GM12878 (cell line): ENCODE results near the gene C1orf232. TPM values are rescaled to one million over a fixed set of nuclear protein-coding genes. Genes with fewer than 3 reads are reported as not detected.

Experiments
- ATAC-seq: fragments of 200-7000 bp; cut with Tn5 transposase; 3 replicates; pipeline ENCODE4 v1.9.1; 2020; ENCODE audit warnings: mild to moderate bottlenecking, moderate library complexity
- BruUV-seq: library from RNA; stranded (reverse); fragments of 400-500 nt; replicated peaks from 2 replicates; lab custom pipeline; 2021; lab: Mats Ljungman, UMichigan
- CTCF ChIA-PET: fragments of 300-600 bp; sonication (Branson Sonifier 250); formaldehyde crosslinking; extraction: SDS; loops from one replicate; lab custom pipeline; 2021; ENCODE audit warnings: inconsistent platforms; lab: Yijun Ruan, JAX
- POLR2A ChIA-PET: fragments of 350-600 bp; formaldehyde crosslinking; extraction: SDS; loops from one replicate; lab custom pipeline; 2021; ENCODE audit warnings: inconsistent platforms; lab: Charles Lee
- RAD21 ChIA-PET: fragments of 300-600 bp; sonication (Branson Sonifier 250); formaldehyde crosslinking; loops from one replicate; lab custom pipeline; 2023; ENCODE audit warnings: antibody characterized with exemption; ENCODE audit not compliant: unreplicated experiment; lab: Charles Lee
- SMC1A ChIA-PET: fragments of 300-600 bp; sonication (Branson Sonifier 250); formaldehyde crosslinking; loops from one replicate; lab custom pipeline; 2023; ENCODE audit not compliant: unreplicated experiment, uncharacterized antibody; lab: Charles Lee
- DNase-seq: peaks from one replicate; pipeline ENCODE4 v3.0.0-alpha.2; 2011; ENCODE audit warnings: low read depth, low spot score
- FAIRE-seq: peaks from 3 replicates; lab custom pipeline; 2011; peaks lifted over from hg19 to GRCh38; lab: Jason Lieb, UNC
- H2AFZ ChIP-seq: 2 replicates; pipeline ENCODE4 v1.6.0; 2011; ENCODE audit warnings: low read depth, low read length, control low read depth; ENCODE audit not compliant: control insufficient read depth
- H3K27ac ChIP-seq: 2 replicates; pipeline ENCODE4 v1.5.1; 2011; ENCODE audit warnings: control low read depth; ENCODE audit not compliant: control insufficient read depth, insufficient read depth
- H3K27me3 ChIP-seq, 2 experiments: replicated peaks in 1 of 2; 2 replicates each; pipeline versions ENCODE4 v1.6.0 to v1.6.1; 2011; ENCODE audit warnings: low read length in 1 of 2; ENCODE audit not compliant: control insufficient read depth in 2 of 2, insufficient read depth in 2 of 2
- H3K36me3 ChIP-seq, 2 experiments: 2 replicates each; pipeline ENCODE4 v1.5.1; 2011; ENCODE audit warnings: low read length in 1 of 2; ENCODE audit not compliant: control insufficient read depth in 2 of 2, insufficient read depth in 2 of 2
- H3K4me1 ChIP-seq: 2 replicates; pipeline ENCODE4 v1.6.1; 2011; ENCODE audit warnings: mild to moderate bottlenecking, low read length, moderate library complexity, mixed read lengths; ENCODE audit not compliant: control insufficient read depth, insufficient read depth
- H3K4me2 ChIP-seq: 2 replicates; pipeline ENCODE4 v1.6.0; 2011; ENCODE audit warnings: control low read depth; ENCODE audit not compliant: control insufficient read depth, insufficient read depth
- H3K4me3 ChIP-seq: fragments of 200-600 bp; sonication (generic); 2 replicates; pipeline ENCODE4 v1.5.1; 2016
- H3K79me2 ChIP-seq: 2 replicates; pipeline ENCODE4 v1.6.0; 2011; ENCODE audit warnings: low read length; ENCODE audit not compliant: control insufficient read depth, insufficient read depth
- H3K9ac ChIP-seq: 2 replicates; pipeline ENCODE4 v1.8.0; 2011; ENCODE audit warnings: low read length, control low read depth, mixed read lengths; ENCODE audit not compliant: control insufficient read depth, insufficient read depth
- H3K9me3 ChIP-seq: replicated peaks from 3 replicates; pipeline ENCODE4 v1.5.1; 2011; ENCODE audit warnings: mild to moderate bottlenecking, low read length; ENCODE audit not compliant: control insufficient read depth, insufficient read depth
- H4K20me1 ChIP-seq: 2 replicates; pipeline ENCODE4 v1.6.0; 2011; ENCODE audit not compliant: control insufficient read depth, insufficient read depth
- BCL11A ChIP-seq: IDR thresholded peaks from 2 replicates; pipeline ENCODE4 v1.6.1; 2011; ENCODE audit warnings: low read depth, low read length
- ELK1 ChIP-seq: IDR thresholded peaks from 2 replicates; pipeline ENCODE4 v1.6.1; 2012; ENCODE audit warnings: low read depth, low read length, improper control_type of control experiment
- EP300 ChIP-seq, 2 experiments: fragments of 150-350 bp in 1 of 2; IDR thresholded peaks; 2 replicates each; pipeline ENCODE4 v1.6.1; 2011 to 2012; ENCODE audit warnings: low read depth in 2 of 2, low read length in 2 of 2, borderline replicate concordance in 1 of 2, improper control_type of control experiment in 1 of 2, inconsistent platforms in 1 of 2; ENCODE audit not compliant: control insufficient read depth in 1 of 2
- ESRRA ChIP-seq: IDR thresholded peaks from 2 replicates; pipeline ENCODE4 v1.6.1; 2012; ENCODE audit warnings: mild to moderate bottlenecking, low read length, improper control_type of control experiment
- HSF1 ChIP-seq: fragments of 150-350 bp; IDR thresholded peaks from 2 replicates; pipeline ENCODE4 v1.6.1; 2014; ENCODE audit warnings: mild to moderate bottlenecking, low read depth, low read length
- MYB ChIP-seq: fragments of 150-350 bp; IDR thresholded peaks from 2 replicates; pipeline ENCODE4 v1.6.1; 2014; ENCODE audit warnings: mild to moderate bottlenecking, low read depth, low read length, borderline replicate concordance
- NR2C1 ChIP-seq: fragments of 450-650 bp; IDR thresholded peaks from 2 replicates; pipeline ENCODE4 v1.6.1; 2017; ENCODE audit warnings: antibody characterized with exemption, mild to moderate bottlenecking, moderate library complexity
- NR2F1 ChIP-seq: fragments of 450-650 bp; conservative IDR thresholded peaks from 2 replicates; pipeline ENCODE4 v1.6.1; 2017; ENCODE audit warnings: mild to moderate bottlenecking
- RAD51 ChIP-seq: fragments of 450-650 bp; IDR thresholded peaks from 2 replicates; pipeline ENCODE4 v1.6.1; 2016; ENCODE audit warnings: moderate library complexity, mild to moderate bottlenecking, inconsistent platforms
- RELB ChIP-seq: fragments of 450-650 bp; IDR thresholded peaks from 2 replicates; pipeline ENCODE4 v1.6.1; 2017; ENCODE audit warnings: low read depth, mild to moderate bottlenecking, moderate library complexity
- REST ChIP-seq: IDR thresholded peaks from 2 replicates; pipeline ENCODE4 v1.6.1; 2012; ENCODE audit warnings: mild to moderate bottlenecking, low read depth, low read length
- SREBF1 ChIP-seq: IDR thresholded peaks from 2 replicates; pipeline ENCODE4 v1.6.1; 2012; ENCODE audit warnings: mild to moderate bottlenecking, low read length
- ZNF274 ChIP-seq: IDR thresholded peaks from one replicate; pipeline ENCODE4 v1.8.0; 2011; ENCODE audit not compliant: insufficient read length, insufficient read depth
- WGBS: methylation state at CpG from one replicate; pipeline ENCODE4 v1.1.6; 2016; ENCODE audit warnings: low lambda C conversion rate; ENCODE audit not compliant: insufficient replicate concordance, insufficient coverage; ENCODE audit errors: missing lambda C conversion rate; 5-methylcytosine and 5-hydroxymethylcytosine counted together
- in situ Hi-C: fragments of 300-500 bp; cut with MboI; formaldehyde crosslinking; loops from 9 replicates; pipeline ENCODE4 v1.14.3; 2018; ENCODE audit warnings: mixed read lengths
- intact Hi-C: fragments of 100-400 bp; cut with micrococcal nuclease; formaldehyde crosslinking; loops from one replicate; pipeline ENCODE4 v1.14.2; 2022; ENCODE audit not compliant: unreplicated experiment
- polyA plus RNA-seq, 11 experiments: library from polyadenylated mRNA; depleted of rRNA in 4 of 11; unstranded in 6 of 11; stranded (reverse) in 5 of 11; fragments of >200 nt; fragmentation: Nextera tagmentation in 4 of 11; fragmentation: Illumina TruSeq in 1 of 11; extraction: Ambion mirVana in 4 of 11; extraction: Trizol in 1 of 11; gene quantifications; 1 replicate in 1 of 11; 2 replicates in 10 of 11; pipeline versions ENCODE4 v1.2.1 to v1.2.3, GENCODE V29; 2011 to 2016; ENCODE audit warnings: inconsistent platforms in 2 of 11, missing spikeins in 2 of 11, low read depth in 1 of 11
- total RNA-seq, 4 experiments: library from RNA; depleted of rRNA in 3 of 4; stranded (reverse); fragments of >200 nt in 3 of 4; fragmentation: Illumina TruSeq in 1 of 4; extraction: Trizol in 1 of 4; gene quantifications; 2 replicates each; pipeline versions ENCODE4 v1.2.1 to v1.2.3, GENCODE V29; 2013 to 2021

C1orf232 gene
- total and polyA plus RNA-seq, 10 of the 15 experiments (the other 5 are each of a cell fraction or from before 2014, with no cell fraction given) = not detected

- POLR2A ChIA-PET = no interaction called here
- peak; percentile 63; the same call in 1 of the 2 replicates for TF ChIP-seq NR2C1
- TF ChIP-seq MYB = no peak
- TF ChIP-seq SREBF1 = no peak
- no peak for TF ChIP-seq RAD51
- no peak for TF ChIP-seq REST
- TF ChIP-seq BCL11A = no peak
- no peak for TF ChIP-seq HSF1
- no peak for TF ChIP-seq ZNF274
- no peak for TF ChIP-seq ESRRA
- TF ChIP-seq NR2F1 = peak; percentile 76
- no peak for TF ChIP-seq ELK1
- no peak for TF ChIP-seq RELB
- TF ChIP-seq EP300 (IDR thresholded peaks at IDR 0.05; ENCODE audit: borderline replicate concordance in 1 of 2, control insufficient read depth in 1 of 2, low read depth in 2 of 2, low read length in 2 of 2) = no peak
Observed at GRCh38 chr1:26189331-26189730, 20.6 kb upstream of the C1orf232 start.

More at GRCh38 chr1:26189331-26189730, 20.6 kb upstream of the C1orf232 start:
- ChIA-PET RAD21 (interaction anchor here (0.9 kb wide), 1 partner anchor 45 kb away, joined by 3 read pairs; no protein-coding TSS in a partner anchor), CTCF (interaction anchor here (1.1 to 1.4 kb wide), 3 partner anchors 9 to 46 kb away, joined by 3 read pairs; partner anchors contain the start of gene ZNF593), SMC1A (interaction anchor here (0.7 kb wide), 1 partner anchor 44 kb away, joined by 3 read pairs; no protein-coding TSS in a partner anchor)
- H3K4me2 ChIP-seq = no peak overlapping the region
- H3K27me3 ChIP-seq = no peaks in the 10 kb centered on the region
- FAIRE-seq (no peak), ATAC-seq (no peak), DNase-seq (no peak)
- H3K36me3 ChIP-seq = no peaks in the 10 kb centered on the region
- no peaks in the 10 kb centered on the region for H3K4me1 ChIP-seq
- no peak overlapping the region for H2AFZ ChIP-seq
- no TSS peak for BruUV-seq
- H3K79me2 ChIP-seq = no peaks in the 10 kb centered on the region
- no peaks in the 10 kb centered on the region for H3K9me3 ChIP-seq
- no peak overlapping the region for H3K27ac ChIP-seq
- H3K9ac ChIP-seq = no peak overlapping the region
- no peak overlapping the region for H3K4me3 ChIP-seq
- no peaks in the 10 kb centered on the region for H4K20me1 ChIP-seq
- intact Hi-C loops (no loop called here), in situ Hi-C loops (no loop called here)
- WGBS = 28% methylated on average over 6 of the region's 6 CpGs
